MM.1S (cell line): ENCODE data around the gene HRAS.
"Not testable (repeated sequence)": the region's sequence is repeated elsewhere in the genome, so short reads cannot be mapped to it uniquely, and the experiment has no call there.

Source experiments
- DNase-seq: peaks from one replicate; pipeline ENCODE4 v3.0.0-alpha.2; 2015
- H2AFZ ChIP-seq: fragments of 300-600 bp; sonication (generic); 2 replicates; pipeline ENCODE4 v1.6.0; 2016; ENCODE audit warnings: antibody characterized with exemption, low read length
- H3F3A ChIP-seq: fragments of 300-600 bp; sonication (generic); 2 replicates; pipeline ENCODE4 v1.6.1; 2016; ENCODE audit warnings: mild to moderate bottlenecking, antibody characterized with exemption, low read length, moderate library complexity, mixed read lengths; ENCODE audit not compliant: insufficient read depth
- H3K27ac ChIP-seq: fragments of 300-600 bp; sonication (generic); 2 replicates; pipeline ENCODE4 v1.5.1; 2016; ENCODE audit warnings: mild to moderate bottlenecking, low read length
- H3K27me3 ChIP-seq: fragments of 300-600 bp; sonication (generic); replicated peaks from 2 replicates; pipeline ENCODE4 v1.6.0; 2016; ENCODE audit warnings: low read length; ENCODE audit not compliant: insufficient read depth
- H3K36me3 ChIP-seq: fragments of 300-600 bp; sonication (generic); replicated peaks from 2 replicates; pipeline ENCODE4 v1.6.1; 2016; ENCODE audit warnings: mild to moderate bottlenecking, low read length, mixed read lengths; ENCODE audit not compliant: insufficient read depth
- H3K4me1 ChIP-seq: fragments of 300-600 bp; sonication (generic); 2 replicates; pipeline ENCODE4 v1.6.1; 2016; ENCODE audit warnings: low read length, mixed read lengths
- H3K4me2 ChIP-seq: fragments of 300-600 bp; sonication (generic); 2 replicates; pipeline ENCODE4 v1.6.0; 2016; ENCODE audit warnings: low read depth, low read length
- H3K4me3 ChIP-seq: fragments of 300-600 bp; sonication (generic); 2 replicates; pipeline ENCODE4 v1.5.1; 2016; ENCODE audit warnings: low read length, mixed read lengths
- H3K79me2 ChIP-seq: fragments of 300-600 bp; sonication (generic); 2 replicates; pipeline ENCODE4 v1.6.1; 2016; ENCODE audit warnings: mixed run types, low read length, mixed read lengths
- H3K9ac ChIP-seq: fragments of 300-600 bp; sonication (generic); 2 replicates; pipeline ENCODE4 v1.6.1; 2016; ENCODE audit warnings: low read length, mixed read lengths
- H3K9me2 ChIP-seq: fragments of 300-600 bp; sonication (generic); replicated peaks from 2 replicates; pipeline ENCODE4 v1.6.1; 2016; ENCODE audit warnings: mild to moderate bottlenecking, low read length, mixed read lengths; ENCODE audit not compliant: insufficient read depth
- H3K9me3 ChIP-seq: fragments of 300-600 bp; sonication (generic); replicated peaks from 2 replicates; pipeline ENCODE4 v1.6.1; 2016; ENCODE audit warnings: mild to moderate bottlenecking, low read length, mixed read lengths; ENCODE audit not compliant: insufficient read depth
- H4K20me1 ChIP-seq: fragments of 300-600 bp; sonication (generic); 2 replicates; pipeline ENCODE4 v1.6.1; 2016; ENCODE audit warnings: mild to moderate bottlenecking, low read length, moderate library complexity, mixed read lengths; ENCODE audit not compliant: insufficient read depth
- CTCF ChIP-seq: fragments of 300-600 bp; sonication (generic); IDR thresholded peaks from 2 replicates; pipeline ENCODE4 v1.5.1; 2016; ENCODE audit warnings: antibody characterized with exemption, low read length, mixed read lengths
- EZH2 ChIP-seq: fragments of 300-600 bp; sonication (generic); optimal IDR thresholded peaks from 2 replicates; pipeline ENCODE3; 2017; ENCODE audit warnings: low read depth, mild to moderate bottlenecking, antibody characterized with exemption, low read length, mixed read lengths
- EZH2phosphoT487 ChIP-seq: fragments of 300-600 bp; sonication (generic); IDR thresholded peaks from 2 replicates; pipeline ENCODE4 v1.6.1; 2018; ENCODE audit warnings: antibody characterized with exemption, low read length

HRAS gene

GRCh38 chr11:521177-521688, 14.1 kb downstream of the HRAS start:
- H3F3A ChIP-seq: no peaks in the 10 kb centered on the region
- H3K9me3 ChIP-seq: no peaks in the 10 kb centered on the region
- no peak overlapping the region for H3K27ac ChIP-seq
- TF ChIP-seq EZH2 (no peak), CTCF (no peak), EZH2phosphoT487 (no peak)
- no peaks in the 10 kb centered on the region for H3K4me1 ChIP-seq
- H3K9ac ChIP-seq: no peak overlapping the region
- H3K9me2 ChIP-seq: no peaks in the 10 kb centered on the region
- peaks cover 5% of the 10 kb centered on the region; the same call in 1 of the 2 replicates for H3K27me3 ChIP-seq
- H3K36me3 ChIP-seq: no peaks in the 10 kb centered on the region
- no peak for DNase-seq
- H2AFZ ChIP-seq: no peak overlapping the region
- H3K79me2 ChIP-seq: no peaks in the 10 kb centered on the region
- no peak overlapping the region for H3K4me3 ChIP-seq
- no peaks in the 10 kb centered on the region for H4K20me1 ChIP-seq
- H3K4me2 ChIP-seq: no peak overlapping the region

GRCh38 chr11:520428-521176, 14.8 kb downstream of the HRAS start:
- no peaks in the 10 kb centered on the region for H3K9me3 ChIP-seq
- no peaks in the 10 kb centered on the region for H3K36me3 ChIP-seq
- H3K4me2 ChIP-seq: no peak overlapping the region
- TF ChIP-seq EZH2phosphoT487 (no peak), CTCF (no peak), EZH2 (no peak)
- H2AFZ ChIP-seq: no peak overlapping the region
- no peaks in the 10 kb centered on the region for H3K79me2 ChIP-seq
- peaks cover 5% of the 10 kb centered on the region; the same call in 1 of the 2 replicates for H3K27me3 ChIP-seq
- H3K9me2 ChIP-seq: no peaks in the 10 kb centered on the region
- no peaks in the 10 kb centered on the region for H4K20me1 ChIP-seq
- no peaks in the 10 kb centered on the region for H3K4me1 ChIP-seq
- no peak overlapping the region for H3K4me3 ChIP-seq
- H3K9ac ChIP-seq: no peak overlapping the region
- H3F3A ChIP-seq: no peaks in the 10 kb centered on the region
- H3K27ac ChIP-seq: no peak overlapping the region
- DNase-seq: no peak

- H3K9ac ChIP-seq: no peak overlapping the region
- H3K79me2 ChIP-seq: no peaks in the 10 kb centered on the region
- no peaks in the 10 kb centered on the region for H3K27me3 ChIP-seq
- no peaks in the 10 kb centered on the region for H3K9me2 ChIP-seq
- H3K4me2 ChIP-seq: no peak overlapping the region
- H3K4me1 ChIP-seq: no peaks in the 10 kb centered on the region
- H3K36me3 ChIP-seq: no peaks in the 10 kb centered on the region
- H4K20me1 ChIP-seq: no peaks in the 10 kb centered on the region
- no peak for TF ChIP-seq EZH2
- TF ChIP-seq CTCF: peak; percentile 26
- no peak overlapping the region for H3K4me3 ChIP-seq
- no peak overlapping the region for H2AFZ ChIP-seq
- no peak overlapping the region for H3K27ac ChIP-seq
- no peaks in the 10 kb centered on the region for H3K9me3 ChIP-seq
- no peak for DNase-seq
- no peaks in the 10 kb centered on the region for H3F3A ChIP-seq
These were observed 16.7 kb downstream of the HRAS start for GRCh38 chr11:518463-519202.

GRCh38 chr11:516918-517685, 18.3 kb downstream of the HRAS start:
- H3K79me2 ChIP-seq, DNase-seq, H3K4me2 ChIP-seq, H3F3A ChIP-seq, H3K27me3 ChIP-seq, H3K36me3 ChIP-seq, H3K4me3 ChIP-seq, H3K27ac ChIP-seq, H3K4me1 ChIP-seq, H2AFZ ChIP-seq, H4K20me1 ChIP-seq, H3K9ac ChIP-seq, H3K9me3 ChIP-seq, H3K9me2 ChIP-seq: not testable (repeated sequence)
